Activated naive CD4-positive, alpha-beta T cell treated with anti-CD3 and anti-CD28 coated beads, Interleukin-2, amount 50 U/mL, for 72 hours (primary cell): ENCODE results near the gene SDK2. TPM values are rescaled to one million over a fixed set of nuclear protein-coding genes. Genes with fewer than 3 reads are reported as not detected.
"Not testable (repeated sequence)": the region's sequence is repeated elsewhere in the genome, so short reads cannot be mapped to it uniquely, and the experiment has no call there.

Experiments
- ATAC-seq, 2 donors: fragments of 150-1000 bp; cut with Tn5 transposase; 2 replicates each; pipeline ENCODE4 v1.10.0; 2021; ENCODE audit warnings: mild to moderate bottlenecking in 2 of 2, moderate library complexity in 2 of 2
- DNase-seq, 2 donors: peaks; one replicate each; pipeline ENCODE4 v3.0.0; 2021 to 2022; ENCODE audit warnings: low spot score in 2 of 2
- H3K27ac Mint-ChIP-seq, 2 donors: one replicate each; pipeline ENCODE4 v1.8.0; 2022; ENCODE audit warnings: mild to moderate bottlenecking in 2 of 2, mixed read lengths in 2 of 2
- H3K36me3 Mint-ChIP-seq, 2 donors: one replicate each; pipeline ENCODE4 v1.8.0; 2022; ENCODE audit warnings: mixed read lengths in 2 of 2
- H3K9me3 Mint-ChIP-seq, 2 donors: one replicate each; pipeline ENCODE4 v1.8.0; 2022; ENCODE audit warnings: mixed read lengths in 2 of 2
- total RNA-seq, 2 donors: library from RNA; stranded (reverse); gene quantifications; one replicate each; pipeline ENCODE4 v1.2.3, GENCODE V29; 2022

SDK2 gene
- total RNA-seq, 2 donors from 2014 or later = 0.66 to 1.5 TPM

GRCh38 chr17:73323409-73324159, 320.7 kb downstream of the SDK2 start:
- DNase-seq (no peak), ATAC-seq (no peak)
- H3K27ac Mint-ChIP-seq = no peak overlapping the region
- H3K9me3 Mint-ChIP-seq = no peaks in the 10 kb centered on the region
- no peaks in the 10 kb centered on the region for H3K36me3 Mint-ChIP-seq

DNA sequence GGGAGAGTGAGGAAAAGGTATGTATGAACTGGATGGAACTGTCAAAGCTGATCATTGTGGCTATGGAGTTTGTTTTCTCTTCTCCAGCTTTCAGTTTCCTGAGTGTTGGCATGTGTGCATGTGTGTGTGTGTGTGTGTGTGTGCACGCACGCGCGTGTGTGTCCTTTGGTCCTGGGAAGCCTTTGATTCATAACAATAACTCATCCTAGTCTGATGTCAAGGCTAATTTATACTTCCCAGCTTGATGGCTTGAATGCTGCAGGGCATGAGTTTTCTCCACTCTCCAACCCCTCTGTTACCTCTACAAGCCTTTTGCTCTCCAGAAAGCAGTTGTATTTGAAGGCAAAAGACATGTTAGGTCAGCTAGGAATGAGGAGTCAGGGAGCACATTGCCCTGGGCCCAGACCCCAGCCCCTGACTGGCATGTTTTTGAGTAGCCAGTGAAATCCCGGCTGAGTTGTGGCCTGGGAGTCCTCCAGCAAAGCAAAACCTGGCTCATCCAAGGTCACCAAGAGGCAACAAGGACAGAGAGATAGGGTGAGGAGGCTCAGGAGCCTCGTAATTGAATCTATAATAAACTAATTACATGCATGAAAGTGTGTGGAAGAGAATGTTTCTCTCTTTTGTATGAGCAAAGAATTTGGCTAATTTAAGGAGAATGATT, 323.5 kb downstream of the SDK2 start:
- no peak overlapping the region for H3K27ac Mint-ChIP-seq
- DNase-seq (no peak), ATAC-seq (no peak)
- H3K36me3 Mint-ChIP-seq = no peaks in the 10 kb centered on the region
- no peaks in the 10 kb centered on the region for H3K9me3 Mint-ChIP-seq

DNA sequence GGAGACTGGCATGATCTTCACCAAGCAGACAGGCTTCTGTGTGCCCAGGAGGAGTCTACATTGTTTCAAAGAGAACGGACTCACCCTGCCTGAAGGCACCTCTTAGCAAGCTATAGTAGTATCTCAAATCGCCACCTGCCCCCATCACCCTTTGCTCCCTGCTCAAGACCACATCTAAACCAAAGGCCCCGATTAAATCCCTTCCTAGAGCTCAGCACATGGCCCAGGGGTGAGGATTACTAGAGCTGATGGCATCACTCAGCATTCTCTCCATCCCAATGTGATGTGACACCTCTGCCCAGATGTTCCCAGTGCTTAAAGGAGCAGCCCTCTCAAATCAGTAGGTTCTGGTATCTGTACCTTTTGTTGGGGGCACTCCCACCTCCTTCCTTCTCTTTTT, 324.5 kb downstream of the SDK2 start:
- ATAC-seq (no peak), DNase-seq (no peak)
- Mint-ChIP-seq H3K36me3 (no peaks in the 10 kb centered on the region), H3K27ac (no peak overlapping the region), H3K9me3 (no peaks in the 10 kb centered on the region)

DNA sequence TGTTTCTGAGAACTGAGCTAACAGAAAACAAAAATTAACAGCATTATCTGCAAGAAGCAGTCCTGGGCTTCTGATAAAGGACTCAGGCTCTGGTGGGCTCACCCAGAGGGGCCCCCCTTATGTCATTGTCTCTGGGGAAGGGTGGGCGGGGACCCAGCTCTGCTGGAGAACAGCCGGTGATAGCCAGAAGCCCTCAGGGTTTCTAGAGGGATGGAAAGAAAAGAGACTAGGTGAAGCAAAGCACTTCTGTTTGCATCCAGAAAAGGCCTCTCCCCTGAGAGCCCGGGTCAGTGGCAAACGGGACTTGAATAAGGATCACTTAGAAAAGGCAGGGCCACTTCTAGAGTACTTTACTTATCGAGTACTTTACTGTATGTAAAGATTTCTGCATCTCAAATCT, 325.4 kb downstream of the SDK2 start:
- Mint-ChIP-seq H3K9me3 (no peaks in the 10 kb centered on the region), H3K27ac (no peak overlapping the region), H3K36me3 (no peaks in the 10 kb centered on the region)
- DNase-seq = no peak
- ATAC-seq = no peak

DNA sequence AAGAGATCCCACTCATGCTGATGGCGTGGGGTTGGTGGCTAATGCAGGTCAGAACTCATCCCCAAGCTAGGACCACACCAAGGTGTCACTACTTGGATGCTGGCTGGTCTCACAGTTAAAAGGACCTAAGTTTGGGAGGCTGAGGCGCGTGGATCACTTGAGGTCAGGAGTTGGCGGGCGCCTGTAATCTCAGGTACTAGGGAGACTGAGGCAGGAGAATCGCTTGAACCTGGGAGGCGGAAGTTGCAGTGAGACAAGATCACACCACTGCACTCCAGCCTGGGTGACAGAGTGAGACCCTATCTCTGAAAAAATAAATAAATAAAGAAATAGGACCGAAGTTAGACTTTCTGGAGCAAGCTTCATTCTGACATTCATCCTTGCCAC, 325.8 kb downstream of the SDK2 start:
- DNase-seq (no peak), ATAC-seq (no peak)
- H3K9me3 Mint-ChIP-seq = no peaks in the 10 kb centered on the region
- no peaks in the 10 kb centered on the region for H3K36me3 Mint-ChIP-seq
- no peak overlapping the region for H3K27ac Mint-ChIP-seq

DNA sequence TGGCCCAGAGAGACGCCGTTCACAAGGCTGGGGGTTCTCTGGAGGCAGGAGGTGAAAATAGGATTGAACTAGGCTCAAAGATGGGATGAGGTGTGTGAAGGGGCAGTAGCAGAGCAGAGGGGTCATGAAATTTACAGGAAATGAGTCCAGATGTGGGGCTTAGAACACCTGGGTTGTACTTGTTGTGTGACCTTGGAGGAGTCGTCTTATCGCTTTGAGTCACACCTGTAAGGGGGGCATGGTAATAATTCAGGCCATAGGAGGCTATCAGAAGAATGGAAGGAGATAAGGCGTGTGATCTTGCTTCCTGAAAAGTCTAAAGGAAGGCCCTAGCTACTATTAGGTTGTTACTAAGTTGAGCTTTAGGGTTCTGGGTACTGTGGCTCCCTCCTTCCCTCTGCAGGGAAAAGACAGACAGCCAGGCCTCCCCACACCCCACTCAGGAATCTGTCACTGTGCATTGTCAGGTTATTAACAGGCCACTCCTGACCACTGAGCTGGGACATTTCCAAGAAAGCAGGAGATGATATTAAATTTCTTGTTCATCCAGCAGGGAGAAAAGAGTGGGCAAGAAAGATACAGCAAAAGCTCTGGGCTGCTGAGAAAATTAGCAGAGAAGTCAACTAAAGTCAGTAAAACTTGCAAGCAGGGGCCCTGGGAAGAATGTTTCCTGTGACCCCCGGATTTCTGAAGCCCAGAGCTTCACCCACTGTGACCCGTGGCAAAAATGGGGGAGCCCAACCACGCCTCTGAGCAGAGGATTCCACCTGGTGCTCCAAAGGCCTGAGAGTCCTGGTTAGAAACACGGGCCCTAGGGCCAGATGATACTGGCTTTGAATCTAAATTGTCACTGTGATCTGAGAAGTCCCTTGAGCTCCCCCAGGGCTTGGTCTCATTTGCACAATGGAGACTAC, 326.5 kb downstream of the SDK2 start:
- DNase-seq = no peak
- no peak for ATAC-seq
- Mint-ChIP-seq H3K9me3 (no peaks in the 10 kb centered on the region), H3K27ac (no peak overlapping the region), H3K36me3 (no peaks in the 10 kb centered on the region)

DNA sequence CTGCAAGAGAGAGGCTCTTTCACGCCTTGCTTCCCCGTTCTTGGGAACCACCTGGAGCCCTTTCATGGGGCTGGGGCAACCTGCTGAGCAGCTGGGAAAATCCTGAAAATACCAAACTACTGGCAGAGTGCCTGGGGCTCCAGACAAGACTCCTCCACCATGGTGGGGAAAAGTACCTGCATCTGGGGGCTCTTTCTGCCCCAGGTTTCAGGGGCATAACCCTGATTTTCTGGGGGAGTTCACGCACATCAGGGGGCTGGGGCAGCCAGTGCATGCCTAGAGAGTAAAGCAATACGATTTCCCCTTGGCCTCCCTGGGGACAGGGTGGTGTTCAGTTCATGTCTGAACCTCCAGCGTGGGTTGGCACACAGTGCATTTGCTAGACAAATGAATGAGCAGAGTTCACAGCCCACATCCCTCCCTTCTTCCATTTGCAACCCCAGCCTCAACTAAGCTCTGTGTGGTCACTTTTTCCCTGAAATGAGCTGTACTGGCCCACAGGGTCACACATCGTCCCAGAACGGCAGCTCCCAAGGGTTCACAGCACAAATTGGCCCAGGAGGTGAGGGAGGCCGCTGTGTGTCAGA, 327.2 kb downstream of the SDK2 start:
- no peak for ATAC-seq
- H3K27ac Mint-ChIP-seq = no peak overlapping the region
- no peak for DNase-seq
- no peaks in the 10 kb centered on the region for H3K36me3 Mint-ChIP-seq
- H3K9me3 Mint-ChIP-seq = no peaks in the 10 kb centered on the region

DNA sequence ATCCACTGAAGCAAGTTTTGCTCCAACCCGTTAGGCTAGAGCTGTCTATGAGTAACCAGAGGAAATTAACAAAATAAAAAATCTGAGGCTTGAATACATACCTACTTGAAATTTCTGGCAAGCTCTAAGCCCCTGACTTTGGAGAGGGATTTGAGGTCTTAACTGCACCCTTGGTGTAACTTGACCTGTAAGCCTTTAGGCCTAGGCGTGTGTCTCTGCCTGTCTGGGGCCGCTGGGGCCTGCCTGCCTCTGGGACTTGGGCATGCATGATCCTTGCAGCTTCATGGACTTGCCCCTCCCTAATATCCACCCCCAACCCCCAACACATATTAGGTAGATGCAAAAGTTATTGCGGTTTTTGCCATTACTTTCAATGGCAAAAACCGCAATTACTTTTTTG, 328.8 kb downstream of the SDK2 start:
- H3K9me3 Mint-ChIP-seq = no peaks in the 10 kb centered on the region
- ATAC-seq (no peak), DNase-seq (no peak)
- no peak overlapping the region for H3K27ac Mint-ChIP-seq
- no peaks in the 10 kb centered on the region for H3K36me3 Mint-ChIP-seq

- DNase-seq (no peak), ATAC-seq (no peak)
- Mint-ChIP-seq H3K27ac (no peak overlapping the region), H3K36me3 (no peaks in the 10 kb centered on the region), H3K9me3 (no peaks in the 10 kb centered on the region)
Measured at GRCh38 chr17:73313526-73314127, 330.6 kb downstream of the SDK2 start.

GRCh38 chr17:73312887-73313286, 331.4 kb downstream of the SDK2 start:
- not testable (repeated sequence) for H3K36me3 Mint-ChIP-seq, DNase-seq, ATAC-seq, H3K9me3 Mint-ChIP-seq, H3K27ac Mint-ChIP-seq

- H3K36me3 Mint-ChIP-seq = no peaks in the 10 kb centered on the region
- no peak within 1 kb of the TSS for H3K27ac Mint-ChIP-seq
- no peaks in the 10 kb centered on the region for H3K9me3 Mint-ChIP-seq
- peak; percentile 94 to 96 for ATAC-seq
- peak; percentile 85 to 87 for DNase-seq
Measured at GRCh38 chr17:73311781-73312641, 332.2 kb downstream of the SDK2 start, which contains the start of gene CDC42EP4. TSS of gene CDC42EP4 (minus strand) at chr17:73312001. CDS start at chr17:73286500, 25,501 bp downstream.

DNA sequence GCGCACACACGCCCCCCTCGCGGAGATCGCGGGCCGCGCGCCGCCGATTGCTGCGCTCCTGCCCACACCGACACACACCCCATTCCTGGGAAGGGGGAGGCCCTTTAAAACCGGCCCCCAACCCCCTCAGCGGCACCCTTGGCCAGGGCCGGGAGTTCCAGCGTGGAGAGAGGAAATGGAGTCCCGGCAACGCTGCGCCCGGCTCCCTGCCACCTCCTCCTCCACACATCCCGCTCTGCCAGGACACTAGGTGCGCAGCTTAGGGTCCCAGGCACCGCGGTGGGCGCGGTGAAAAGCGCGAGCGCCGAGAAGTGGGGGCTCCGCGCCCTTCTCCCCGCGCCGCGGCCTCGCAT, 332.8 kb downstream of the SDK2 start:
- no peaks in the 10 kb centered on the region for H3K36me3 Mint-ChIP-seq
- no peak for DNase-seq
- ATAC-seq = peak; percentile 7 to 23
- H3K9me3 Mint-ChIP-seq = no peaks in the 10 kb centered on the region
- no peak overlapping the region for H3K27ac Mint-ChIP-seq

DNA sequence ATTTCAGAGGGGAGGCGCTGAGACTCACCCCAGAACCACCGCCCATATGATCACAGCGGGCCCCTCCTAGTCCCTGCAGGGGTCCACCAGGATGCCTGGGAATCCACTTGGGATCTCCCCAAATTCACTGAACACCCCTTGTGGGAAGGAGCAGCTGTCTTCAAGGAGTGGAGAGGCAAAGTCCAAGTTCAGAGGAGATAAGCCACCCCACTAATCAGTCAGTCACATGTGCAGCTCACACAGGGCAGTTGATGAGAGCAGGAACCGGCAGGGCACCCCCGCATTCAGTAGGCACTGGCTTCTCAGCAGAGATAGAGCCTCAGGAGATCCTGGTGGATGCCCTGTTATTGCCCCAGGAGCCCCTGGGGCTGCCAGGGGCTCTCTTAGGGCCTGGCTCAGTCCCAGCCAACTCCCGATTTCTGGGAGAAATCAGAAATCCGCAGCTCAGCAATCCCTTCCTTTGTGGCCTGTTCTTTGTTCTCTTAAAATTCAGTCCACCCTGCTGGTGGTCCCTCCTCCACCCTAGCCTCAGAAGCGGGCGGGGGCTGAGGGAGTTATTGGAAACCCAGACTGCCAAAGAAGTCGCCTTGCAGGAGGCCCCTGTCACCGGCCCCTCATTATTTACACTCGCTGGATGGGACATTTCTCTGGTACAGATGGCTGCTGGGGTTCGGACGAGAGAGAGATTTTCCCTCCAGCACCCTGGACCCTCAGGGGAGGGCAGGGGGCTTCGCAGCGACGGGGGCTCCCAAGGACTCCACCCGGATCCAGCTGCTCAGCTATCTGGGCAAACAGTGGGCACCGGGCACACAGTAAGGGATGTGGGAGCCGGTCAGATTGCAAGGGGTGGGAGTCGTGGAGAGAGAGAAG, 334.3 kb downstream of the SDK2 start:
- H3K27ac Mint-ChIP-seq = peak overlapping the region; percentile 24 to 29
- no peaks in the 10 kb centered on the region for H3K9me3 Mint-ChIP-seq
- no peak for ATAC-seq
- no peak for DNase-seq
- H3K36me3 Mint-ChIP-seq = no peaks in the 10 kb centered on the region

DNA sequence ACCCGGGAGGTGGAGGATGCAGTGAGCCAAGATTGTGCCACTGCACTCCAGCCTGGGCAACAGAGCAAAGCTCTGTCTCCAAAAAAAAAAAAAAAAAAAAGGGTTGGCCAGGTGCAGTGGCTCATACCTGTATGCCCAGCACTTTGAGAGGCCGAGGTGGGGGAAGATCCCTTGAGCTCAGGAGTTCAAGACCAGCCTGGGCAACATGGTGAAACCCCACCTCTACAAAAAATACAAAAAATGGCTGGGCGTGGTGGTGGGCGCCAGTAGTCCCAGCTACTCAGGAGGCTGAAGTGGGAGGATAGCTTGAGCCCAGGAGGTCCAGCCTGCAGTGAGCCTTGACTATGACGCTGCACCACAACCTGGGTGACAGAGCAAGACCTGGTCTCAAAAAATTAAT, 335.3 kb downstream of the SDK2 start:
- H3K36me3 Mint-ChIP-seq, H3K9me3 Mint-ChIP-seq, H3K27ac Mint-ChIP-seq, DNase-seq, ATAC-seq: not testable (repeated sequence)
